Activated naive CD8-positive, alpha-beta T cell treated with anti-CD3 and anti-CD28 coated beads, Interleukin-2, amount 10 ng/mL, durations not matched to agents 7 days and 5 days (primary cell): Measurements from ENCODE around the gene FJX1. TPM values are rescaled to one million over a fixed set of nuclear protein-coding genes. Genes with fewer than 3 reads are reported as not detected.

Experiments used
- total RNA-seq, 2 experiments: library from RNA; stranded (reverse); gene quantifications; one replicate each; pipeline ENCODE4 v1.2.3, GENCODE V29; 2021

The FJX1 gene
- total RNA-seq, 2 experiments from 2014 or later = 0.17 TPM; not detected in 1

Other genes with a start within 250 kb of the FJX1 start
- not detected for gene SLC1A2, start 198.9 kb upstream of the FJX1 start, total RNA-seq
- gene PAMR1, start 92.8 kb upstream of the FJX1 start, total RNA-seq = not detected
- 10 to 100 TPM; 51.4 to 52.4 TPM for gene TRIM44, start 44.3 kb downstream of the FJX1 start, total RNA-seq